Measurements from ENCODE around the gene DEDD. TPM values are rescaled to one million over a fixed set of nuclear protein-coding genes. Genes with fewer than 3 reads are reported as not detected.

The DEDD gene
- total and polyA plus RNA-seq, 2 experiments from 2014 or later: 22.8 to 35.3 TPM

DNA sequence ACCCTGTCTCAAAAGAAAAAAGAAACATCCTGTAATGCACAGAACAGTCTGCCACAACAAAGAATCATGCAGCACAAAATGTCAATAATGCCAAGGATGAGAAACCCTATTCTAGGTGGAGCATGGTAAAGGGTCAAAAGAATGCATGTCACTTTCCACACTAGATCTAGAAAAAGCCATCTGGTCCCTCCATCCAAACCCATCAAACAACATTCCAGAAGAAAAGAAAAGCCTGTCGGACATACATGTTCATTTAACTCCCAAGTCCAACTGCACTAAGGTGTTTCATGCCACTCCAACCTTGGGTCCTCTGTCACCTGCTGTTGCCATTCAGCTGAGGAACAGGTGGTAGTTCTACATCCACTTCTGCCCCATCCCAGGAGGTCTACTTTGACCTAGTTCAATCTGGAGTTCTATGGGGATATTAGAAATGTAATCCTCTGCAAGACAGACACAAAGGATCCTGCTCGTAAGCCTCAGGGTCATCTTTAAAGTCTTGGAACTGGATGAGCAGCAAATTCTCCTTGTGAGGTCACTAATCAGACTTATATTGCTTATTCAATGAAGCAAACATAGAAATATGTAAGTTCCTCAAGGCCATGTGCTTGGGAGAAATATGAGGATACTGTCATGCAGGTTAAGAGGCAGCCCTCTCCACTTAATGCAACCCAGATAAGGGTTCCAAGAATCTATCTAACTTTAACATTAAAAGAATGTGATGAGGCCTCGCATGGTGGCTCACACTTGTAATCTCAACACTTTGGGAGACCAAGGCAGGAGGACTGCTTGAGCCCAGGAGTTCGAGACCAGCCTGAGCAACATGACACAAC lies 3.7 kb downstream of the DEDD start:
- Histone ChIP-seq H4K20me1 (replicated peaks; ENCODE audit: insufficient read depth) (no peaks in the 10 kb centered on the region; the same call in none of the 2 replicates), H3K27me3 (ENCODE audit: insufficient read depth) (no peaks in the 10 kb centered on the region), H3K27ac (ENCODE audit: low read depth) (no peak overlapping the region), H3K4me2 (no peak overlapping the region), H3K4me3 (no peak overlapping the region), H3K79me2 (replicated peaks; ENCODE audit: insufficient read depth) (peaks cover 71% of the 10 kb centered on the region), H3K36me3 (ENCODE audit: insufficient read depth) (peaks cover 25% of the 10 kb centered on the region), H3F3A (replicated peaks; ENCODE audit: low read depth) (peaks cover 23% of the 10 kb centered on the region), H3K4me1 (ENCODE audit: insufficient read depth) (peaks cover 14% of the 10 kb centered on the region), H2AFZ (no peak overlapping the region), H3K9me2 (ENCODE audit: insufficient read depth) (no peaks in the 10 kb centered on the region; the same call in 1 of the 2 replicates)
- Mint-ChIP-seq H3K9me3 (no peaks in the 10 kb centered on the region), H3K27ac (no peak overlapping the region), H3K4me1 (peaks cover 20% of the 10 kb centered on the region), H3K27me3 (ENCODE audit: insufficient read depth, low read depth, poor library complexity) (peaks cover 3% of the 10 kb centered on the region), H3K36me3 (ENCODE audit: low read depth) (peaks cover 46% of the 10 kb centered on the region), H3K4me3 (no peak overlapping the region; the same call in 2 of the 3 replicates)
- DNase-seq (ENCODE audit: low spot score) (no peak), ATAC-seq (no peak)
- TF ChIP-seq, protein P1, sequence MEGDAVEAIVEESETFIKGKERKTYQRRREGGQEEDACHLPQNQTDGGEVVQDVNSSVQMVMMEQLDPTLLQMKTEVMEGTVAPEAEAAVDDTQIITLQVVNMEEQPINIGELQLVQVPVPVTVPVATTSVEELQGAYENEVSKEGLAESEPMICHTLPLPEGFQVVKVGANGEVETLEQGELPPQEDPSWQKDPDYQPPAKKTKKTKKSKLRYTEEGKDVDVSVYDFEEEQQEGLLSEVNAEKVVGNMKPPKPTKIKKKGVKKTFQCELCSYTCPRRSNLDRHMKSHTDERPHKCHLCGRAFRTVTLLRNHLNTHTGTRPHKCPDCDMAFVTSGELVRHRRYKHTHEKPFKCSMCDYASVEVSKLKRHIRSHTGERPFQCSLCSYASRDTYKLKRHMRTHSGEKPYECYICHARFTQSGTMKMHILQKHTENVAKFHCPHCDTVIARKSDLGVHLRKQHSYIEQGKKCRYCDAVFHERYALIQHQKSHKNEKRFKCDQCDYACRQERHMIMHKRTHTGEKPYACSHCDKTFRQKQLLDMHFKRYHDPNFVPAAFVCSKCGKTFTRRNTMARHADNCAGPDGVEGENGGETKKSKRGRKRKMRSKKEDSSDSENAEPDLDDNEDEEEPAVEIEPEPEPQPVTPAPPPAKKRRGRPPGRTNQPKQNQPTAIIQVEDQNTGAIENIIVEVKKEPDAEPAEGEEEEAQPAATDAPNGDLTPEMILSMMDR (conservative IDR thresholded peaks at IDR 0.05; ENCODE audit: low read depth in 2 of 2): no peak
- TF ChIP-seq POLR2AphosphoS5 (IDR thresholded peaks at IDR 0.05; ENCODE audit: low read depth) (no peak), JUNB (IDR thresholded peaks at IDR 0.05; ENCODE audit: unreplicated experiment) (no peak), ZNF114 (CRISPR knock-in tag; IDR thresholded peaks at IDR 0.05) (no peak), EZH2 (IDR thresholded peaks at IDR 0.05; ENCODE audit: low read depth, unreplicated experiment) (no peak), ZNF331 (CRISPR knock-in tag; IDR thresholded peaks at IDR 0.05; ENCODE audit: low read depth) (no peak), CREB1 (CRISPR knock-in tag; IDR thresholded peaks at IDR 0.05; ENCODE audit: low read depth) (no peak), EZH2phosphoT487 (IDR thresholded peaks at IDR 0.05; ENCODE audit: unreplicated experiment) (no peak), NANOG (IDR thresholded peaks at IDR 0.05; ENCODE audit: borderline replicate concordance) (no peak), STAT1 (IDR thresholded peaks at IDR 0.05; ENCODE audit: unreplicated experiment) (no peak)
- TF ChIP-seq, protein P2, sequence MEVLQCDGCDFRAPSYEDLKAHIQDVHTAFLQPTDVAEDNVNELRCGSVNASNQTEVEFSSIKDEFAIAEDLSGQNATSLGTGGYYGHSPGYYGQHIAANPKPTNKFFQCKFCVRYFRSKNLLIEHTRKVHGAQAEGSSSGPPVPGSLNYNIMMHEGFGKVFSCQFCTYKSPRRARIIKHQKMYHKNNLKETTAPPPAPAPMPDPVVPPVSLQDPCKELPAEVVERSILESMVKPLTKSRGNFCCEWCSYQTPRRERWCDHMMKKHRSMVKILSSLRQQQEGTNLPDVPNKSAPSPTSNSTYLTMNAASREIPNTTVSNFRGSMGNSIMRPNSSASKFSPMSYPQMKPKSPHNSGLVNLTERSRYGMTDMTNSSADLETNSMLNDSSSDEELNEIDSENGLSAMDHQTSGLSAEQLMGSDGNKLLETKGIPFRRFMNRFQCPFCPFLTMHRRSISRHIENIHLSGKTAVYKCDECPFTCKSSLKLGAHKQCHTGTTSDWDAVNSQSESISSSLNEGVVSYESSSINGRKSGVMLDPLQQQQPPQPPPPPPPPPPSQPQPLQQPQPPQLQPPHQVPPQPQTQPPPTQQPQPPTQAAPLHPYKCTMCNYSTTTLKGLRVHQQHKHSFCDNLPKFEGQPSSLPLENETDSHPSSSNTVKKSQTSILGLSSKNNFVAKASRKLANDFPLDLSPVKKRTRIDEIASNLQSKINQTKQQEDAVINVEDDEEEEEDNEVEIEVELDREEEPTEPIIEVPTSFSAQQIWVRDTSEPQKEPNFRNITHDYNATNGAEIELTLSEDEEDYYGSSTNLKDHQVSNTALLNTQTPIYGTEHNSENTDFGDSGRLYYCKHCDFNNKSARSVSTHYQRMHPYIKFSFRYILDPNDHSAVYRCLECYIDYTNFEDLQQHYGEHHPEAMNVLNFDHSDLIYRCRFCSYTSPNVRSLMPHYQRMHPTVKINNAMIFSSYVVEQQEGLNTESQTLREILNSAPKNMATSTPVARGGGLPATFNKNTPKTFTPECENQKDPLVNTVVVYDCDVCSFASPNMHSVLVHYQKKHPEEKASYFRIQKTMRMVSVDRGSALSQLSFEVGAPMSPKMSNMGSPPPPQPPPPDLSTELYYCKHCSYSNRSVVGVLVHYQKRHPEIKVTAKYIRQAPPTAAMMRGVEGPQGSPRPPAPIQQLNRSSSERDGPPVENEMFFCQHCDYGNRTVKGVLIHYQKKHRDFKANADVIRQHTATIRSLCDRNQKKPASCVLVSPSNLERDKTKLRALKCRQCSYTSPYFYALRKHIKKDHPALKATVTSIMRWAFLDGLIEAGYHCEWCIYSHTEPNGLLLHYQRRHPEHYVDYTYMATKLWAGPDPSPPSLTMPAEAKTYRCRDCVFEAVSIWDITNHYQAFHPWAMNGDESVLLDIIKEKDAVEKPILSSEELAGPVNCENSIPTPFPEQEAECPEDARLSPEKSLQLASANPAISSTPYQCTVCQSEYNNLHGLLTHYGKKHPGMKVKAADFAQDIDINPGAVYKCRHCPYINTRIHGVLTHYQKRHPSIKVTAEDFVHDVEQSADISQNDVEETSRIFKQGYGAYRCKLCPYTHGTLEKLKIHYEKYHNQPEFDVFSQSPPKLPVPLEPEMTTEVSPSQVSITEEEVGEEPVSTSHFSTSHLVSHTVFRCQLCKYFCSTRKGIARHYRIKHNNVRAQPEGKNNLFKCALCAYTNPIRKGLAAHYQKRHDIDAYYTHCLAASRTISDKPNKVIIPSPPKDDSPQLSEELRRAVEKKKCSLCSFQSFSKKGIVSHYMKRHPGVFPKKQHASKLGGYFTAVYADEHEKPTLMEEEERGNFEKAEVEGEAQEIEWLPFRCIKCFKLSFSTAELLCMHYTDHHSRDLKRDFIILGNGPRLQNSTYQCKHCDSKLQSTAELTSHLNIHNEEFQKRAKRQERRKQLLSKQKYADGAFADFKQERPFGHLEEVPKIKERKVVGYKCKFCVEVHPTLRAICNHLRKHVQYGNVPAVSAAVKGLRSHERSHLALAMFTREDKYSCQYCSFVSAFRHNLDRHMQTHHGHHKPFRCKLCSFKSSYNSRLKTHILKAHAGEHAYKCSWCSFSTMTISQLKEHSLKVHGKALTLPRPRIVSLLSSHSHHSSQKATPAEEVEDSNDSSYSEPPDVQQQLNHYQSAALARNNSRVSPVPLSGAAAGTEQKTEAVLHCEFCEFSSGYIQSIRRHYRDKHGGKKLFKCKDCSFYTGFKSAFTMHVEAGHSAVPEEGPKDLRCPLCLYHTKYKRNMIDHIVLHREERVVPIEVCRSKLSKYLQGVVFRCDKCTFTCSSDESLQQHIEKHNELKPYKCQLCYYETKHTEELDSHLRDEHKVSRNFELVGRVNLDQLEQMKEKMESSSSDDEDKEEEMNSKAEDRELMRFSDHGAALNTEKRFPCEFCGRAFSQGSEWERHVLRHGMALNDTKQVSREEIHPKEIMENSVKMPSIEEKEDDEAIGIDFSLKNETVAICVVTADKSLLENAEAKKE (CRISPR knock-in tag; IDR thresholded peaks at IDR 0.05): no peak
- TF ChIP-seq, protein P3, sequence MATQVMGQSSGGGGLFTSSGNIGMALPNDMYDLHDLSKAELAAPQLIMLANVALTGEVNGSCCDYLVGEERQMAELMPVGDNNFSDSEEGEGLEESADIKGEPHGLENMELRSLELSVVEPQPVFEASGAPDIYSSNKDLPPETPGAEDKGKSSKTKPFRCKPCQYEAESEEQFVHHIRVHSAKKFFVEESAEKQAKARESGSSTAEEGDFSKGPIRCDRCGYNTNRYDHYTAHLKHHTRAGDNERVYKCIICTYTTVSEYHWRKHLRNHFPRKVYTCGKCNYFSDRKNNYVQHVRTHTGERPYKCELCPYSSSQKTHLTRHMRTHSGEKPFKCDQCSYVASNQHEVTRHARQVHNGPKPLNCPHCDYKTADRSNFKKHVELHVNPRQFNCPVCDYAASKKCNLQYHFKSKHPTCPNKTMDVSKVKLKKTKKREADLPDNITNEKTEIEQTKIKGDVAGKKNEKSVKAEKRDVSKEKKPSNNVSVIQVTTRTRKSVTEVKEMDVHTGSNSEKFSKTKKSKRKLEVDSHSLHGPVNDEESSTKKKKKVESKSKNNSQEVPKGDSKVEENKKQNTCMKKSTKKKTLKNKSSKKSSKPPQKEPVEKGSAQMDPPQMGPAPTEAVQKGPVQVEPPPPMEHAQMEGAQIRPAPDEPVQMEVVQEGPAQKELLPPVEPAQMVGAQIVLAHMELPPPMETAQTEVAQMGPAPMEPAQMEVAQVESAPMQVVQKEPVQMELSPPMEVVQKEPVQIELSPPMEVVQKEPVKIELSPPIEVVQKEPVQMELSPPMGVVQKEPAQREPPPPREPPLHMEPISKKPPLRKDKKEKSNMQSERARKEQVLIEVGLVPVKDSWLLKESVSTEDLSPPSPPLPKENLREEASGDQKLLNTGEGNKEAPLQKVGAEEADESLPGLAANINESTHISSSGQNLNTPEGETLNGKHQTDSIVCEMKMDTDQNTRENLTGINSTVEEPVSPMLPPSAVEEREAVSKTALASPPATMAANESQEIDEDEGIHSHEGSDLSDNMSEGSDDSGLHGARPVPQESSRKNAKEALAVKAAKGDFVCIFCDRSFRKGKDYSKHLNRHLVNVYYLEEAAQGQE (IDR thresholded peaks at IDR 0.05; ENCODE audit: unreplicated experiment): no peak
- TF ChIP-seq, protein P4, sequence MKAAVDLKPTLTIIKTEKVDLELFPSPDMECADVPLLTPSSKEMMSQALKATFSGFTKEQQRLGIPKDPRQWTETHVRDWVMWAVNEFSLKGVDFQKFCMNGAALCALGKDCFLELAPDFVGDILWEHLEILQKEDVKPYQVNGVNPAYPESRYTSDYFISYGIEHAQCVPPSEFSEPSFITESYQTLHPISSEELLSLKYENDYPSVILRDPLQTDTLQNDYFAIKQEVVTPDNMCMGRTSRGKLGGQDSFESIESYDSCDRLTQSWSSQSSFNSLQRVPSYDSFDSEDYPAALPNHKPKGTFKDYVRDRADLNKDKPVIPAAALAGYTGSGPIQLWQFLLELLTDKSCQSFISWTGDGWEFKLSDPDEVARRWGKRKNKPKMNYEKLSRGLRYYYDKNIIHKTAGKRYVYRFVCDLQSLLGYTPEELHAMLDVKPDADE (IDR thresholded peaks at IDR 0.05): no peak
